GM12891 (cell line): ENCODE results near the gene LAPTM5.

Source experiments
- DNase-seq: peaks from one replicate; pipeline ENCODE4 v3.0.0; 2011; ENCODE audit warnings: low spot score; ENCODE audit not compliant: insufficient read length
- FAIRE-seq: peaks from 2 replicates; lab custom pipeline; 2011; peaks lifted over from hg19 to GRCh38; lab: Jason Lieb, UNC
- PAX5 ChIP-seq: IDR thresholded peaks from 2 replicates; pipeline ENCODE4 v1.6.1; 2011; ENCODE audit warnings: low read length, moderate library complexity, mild to moderate bottlenecking; ENCODE audit not compliant: insufficient read depth, severe bottlenecking
- POLR2A ChIP-seq: IDR thresholded peaks from 2 replicates; pipeline ENCODE4 v1.6.1; 2011; ENCODE audit warnings: low read depth, low read length, control low read depth
- POLR2AphosphoS5 ChIP-seq: IDR thresholded peaks from 2 replicates; pipeline ENCODE4 v1.6.1; 2011; ENCODE audit warnings: low read depth, low read length, control low read depth
- POU2F2 ChIP-seq: IDR thresholded peaks from 2 replicates; pipeline ENCODE4 v1.6.1; 2011; ENCODE audit warnings: low read depth, mild to moderate bottlenecking, control low read depth, low read length, moderate library complexity
- SPI1 ChIP-seq: IDR thresholded peaks from 2 replicates; pipeline ENCODE4 v1.6.1; 2011; ENCODE audit warnings: low read depth, low read length, control low read depth
- TAF1 ChIP-seq: IDR thresholded peaks from 2 replicates; pipeline ENCODE4 v1.6.1; 2011; ENCODE audit warnings: low read depth, low read length, control low read depth

The LAPTM5 gene

DNA sequence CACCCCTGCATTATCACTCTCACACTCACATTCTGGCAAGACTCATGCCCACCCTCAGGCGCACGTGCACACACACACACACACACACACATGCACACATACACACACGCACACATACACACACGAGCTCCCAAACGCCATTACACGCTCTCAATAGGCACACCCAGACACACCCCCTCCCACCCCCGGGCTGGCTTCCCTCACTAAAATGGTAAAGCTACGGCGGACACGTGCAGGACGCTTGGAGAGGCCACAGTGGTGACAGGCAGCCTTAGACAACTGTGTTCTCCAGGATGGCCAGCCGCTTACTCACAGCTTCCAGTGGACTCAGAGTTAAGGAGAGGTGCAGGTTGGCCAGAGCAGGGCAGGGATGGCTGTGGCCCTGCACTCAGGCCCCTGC lies 44.3 kb downstream of the LAPTM5 start:
- DNase-seq (no peak), FAIRE-seq (peak; percentile 58)
- TF ChIP-seq TAF1 (no peak), PAX5 (no peak), POLR2AphosphoS5 (no peak), SPI1 (no peak), POU2F2 (no peak), POLR2A (no peak)

DNA sequence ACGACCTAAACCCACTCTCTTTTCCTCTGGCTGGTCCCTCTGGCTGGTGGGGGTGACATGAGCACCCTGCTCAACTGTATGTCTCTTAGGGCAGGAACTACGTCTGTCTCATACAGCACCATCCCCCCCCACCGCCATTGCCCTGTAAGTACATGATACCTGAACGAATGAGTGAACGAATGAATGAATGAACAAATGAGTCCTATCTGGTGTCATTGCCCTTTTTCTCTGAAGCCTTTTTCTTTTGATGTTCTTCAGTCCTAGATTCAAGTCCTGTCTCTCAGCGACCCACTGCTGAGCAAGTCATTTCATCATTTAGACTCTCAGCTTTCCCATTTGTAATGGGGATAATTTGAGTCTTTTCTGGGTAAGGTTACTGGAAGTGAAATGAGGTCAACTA lies 45.0 kb downstream of the LAPTM5 start:
- DNase-seq (no peak), FAIRE-seq (no peak)
- TF ChIP-seq POLR2A: no peak
- TF ChIP-seq PAX5: no peak
- TF ChIP-seq SPI1: no peak
- no peak for TF ChIP-seq TAF1
- no peak for TF ChIP-seq POU2F2
- no peak for TF ChIP-seq POLR2AphosphoS5

DNA sequence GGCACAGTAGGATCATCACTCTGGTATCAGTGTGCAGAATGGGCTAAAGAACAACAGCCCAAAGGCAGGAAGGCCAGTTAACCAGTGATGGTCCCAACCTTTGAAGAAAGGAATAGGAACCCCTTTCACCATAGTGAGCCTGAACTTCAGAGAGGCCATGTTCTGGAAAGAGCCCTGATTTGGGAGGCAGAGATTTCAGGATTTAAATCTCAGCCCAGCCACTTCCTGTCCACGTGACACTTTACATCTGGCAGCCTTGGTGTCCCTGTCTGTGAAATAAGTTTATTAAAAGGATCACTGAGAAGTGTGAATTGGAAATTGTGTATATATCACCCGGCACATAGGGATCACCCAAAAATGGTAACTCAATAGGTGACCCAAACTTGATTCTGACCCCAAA lies 47.2 kb downstream of the LAPTM5 start:
- no peak for DNase-seq
- no peak for FAIRE-seq
- TF ChIP-seq TAF1 (no peak), POU2F2 (no peak), POLR2A (no peak), PAX5 (no peak), POLR2AphosphoS5 (no peak)

DNA sequence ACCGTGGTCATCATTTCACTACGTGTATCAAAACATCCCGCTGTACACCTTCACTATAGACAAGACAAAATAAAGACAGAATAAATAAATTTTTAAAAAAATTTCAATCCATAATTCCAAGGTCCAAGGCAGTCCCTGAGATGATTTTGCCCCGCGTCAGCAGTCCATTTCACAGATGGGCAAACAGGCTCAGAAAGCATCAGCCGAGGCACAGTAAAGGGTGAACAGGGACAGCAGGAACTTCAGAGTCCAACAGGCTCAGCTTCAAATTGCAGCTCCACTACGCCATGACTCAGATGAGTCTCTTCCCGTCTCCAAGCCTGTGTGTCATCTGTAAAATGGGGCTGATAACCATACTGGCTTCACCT lies 49.2 kb downstream of the LAPTM5 start:
- no peak for TF ChIP-seq TAF1
- TF ChIP-seq POLR2A: no peak
- no peak for TF ChIP-seq POLR2AphosphoS5
- no peak for TF ChIP-seq PAX5
- TF ChIP-seq SPI1: no peak
- no peak for TF ChIP-seq POU2F2
- DNase-seq: no peak
- peak; percentile 56 for FAIRE-seq

DNA sequence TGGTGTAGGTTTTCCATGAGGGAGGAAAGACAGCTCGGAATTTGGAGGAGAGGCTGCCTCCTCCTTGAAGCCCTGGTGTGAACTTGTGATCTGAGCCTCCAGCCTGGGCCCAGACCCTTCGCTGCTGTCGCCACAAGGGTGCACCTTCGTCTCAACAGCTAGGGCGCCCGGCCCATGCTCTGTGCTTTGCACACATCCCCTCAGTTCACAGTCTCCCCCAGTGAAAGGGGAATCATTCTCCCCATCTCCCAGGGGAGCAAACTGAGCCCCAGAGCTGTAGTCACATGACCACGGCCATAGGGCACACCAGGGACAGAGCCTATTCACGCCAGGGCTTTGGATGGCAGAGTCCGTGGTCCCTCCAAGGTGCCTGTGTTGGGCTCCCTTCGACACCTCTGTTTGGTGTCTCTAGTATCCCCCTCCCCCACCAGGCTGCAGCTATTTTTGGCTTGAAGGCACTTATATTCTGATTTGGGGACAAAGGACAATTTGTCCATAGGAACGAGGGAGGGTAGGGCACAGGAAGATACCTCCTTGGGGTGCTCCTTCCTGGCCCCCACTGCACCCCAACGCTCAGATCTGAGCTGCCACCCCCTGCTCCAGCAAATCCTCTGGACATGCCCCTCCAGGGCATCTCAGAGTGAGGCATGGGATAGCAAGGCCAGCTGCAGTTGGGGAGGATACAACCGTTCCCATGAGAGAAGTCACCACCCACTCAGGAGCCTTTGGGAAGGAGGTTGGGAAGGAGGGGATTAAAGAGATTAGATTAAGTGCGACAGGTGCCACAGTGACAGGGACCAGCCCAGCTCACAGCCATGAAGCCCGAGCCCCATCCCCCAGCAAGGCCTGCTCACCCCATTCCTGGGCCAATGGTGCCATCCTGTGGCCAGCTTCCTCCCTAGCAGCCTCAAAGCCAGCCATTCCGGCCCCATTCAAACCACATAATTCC lies 49.9 kb downstream of the LAPTM5 start:
- FAIRE-seq: peak; percentile 84
- TF ChIP-seq POLR2AphosphoS5 (no peak), POLR2A (no peak), PAX5 (no peak), POU2F2 (peak; percentile 61; the same call in 1 of the 2 replicates)
- peak; percentile 86 for DNase-seq

DNA sequence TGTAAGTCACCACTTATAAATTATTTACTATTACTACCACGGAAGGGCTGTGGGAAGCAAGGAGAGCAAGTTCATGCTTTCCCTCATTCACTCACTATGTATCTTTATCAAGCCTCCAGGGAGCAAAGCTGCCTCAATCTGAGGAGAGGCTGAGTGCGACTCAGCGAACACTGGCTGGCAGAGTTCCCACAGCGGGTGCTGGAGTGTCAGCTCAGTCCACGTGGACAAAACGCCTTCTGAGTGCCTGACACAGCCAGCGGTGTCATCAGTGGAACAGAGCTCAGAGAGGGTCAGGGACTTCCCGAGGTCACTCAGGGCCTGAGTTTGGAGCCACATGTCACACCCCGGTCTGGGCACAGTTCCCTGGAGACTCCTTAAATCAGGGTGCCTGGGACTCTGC lies 51.0 kb downstream of the LAPTM5 start:
- FAIRE-seq (no peak), DNase-seq (no peak)
- TF ChIP-seq POLR2AphosphoS5 (no peak), TAF1 (no peak), POU2F2 (no peak), SPI1 (no peak), PAX5 (no peak), POLR2A (no peak)

DNA sequence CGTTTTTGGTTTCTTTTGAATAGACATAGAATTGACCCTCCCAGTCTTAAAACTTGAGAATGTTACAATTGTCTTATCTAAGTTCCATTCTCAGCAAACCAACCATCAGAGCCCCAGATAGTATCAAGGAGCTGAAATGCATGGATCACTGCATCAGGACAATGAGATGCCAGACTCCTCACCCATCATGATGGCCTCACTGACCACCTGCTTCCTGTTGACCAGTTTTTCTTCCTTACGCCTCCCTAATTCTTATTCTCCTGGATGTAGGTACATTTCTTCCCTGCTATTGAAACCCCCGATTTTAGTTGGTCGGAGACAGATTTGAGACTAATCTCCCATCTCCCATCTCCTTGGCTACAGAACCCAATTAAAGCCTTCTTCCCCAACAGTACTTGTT lies 51.9 kb downstream of the LAPTM5 start:
- no peak for TF ChIP-seq POLR2A
- TF ChIP-seq POLR2AphosphoS5: no peak
- TF ChIP-seq SPI1: no peak
- TF ChIP-seq PAX5: no peak
- TF ChIP-seq TAF1: no peak
- TF ChIP-seq POU2F2: no peak
- FAIRE-seq: no peak
- no peak for DNase-seq

DNA sequence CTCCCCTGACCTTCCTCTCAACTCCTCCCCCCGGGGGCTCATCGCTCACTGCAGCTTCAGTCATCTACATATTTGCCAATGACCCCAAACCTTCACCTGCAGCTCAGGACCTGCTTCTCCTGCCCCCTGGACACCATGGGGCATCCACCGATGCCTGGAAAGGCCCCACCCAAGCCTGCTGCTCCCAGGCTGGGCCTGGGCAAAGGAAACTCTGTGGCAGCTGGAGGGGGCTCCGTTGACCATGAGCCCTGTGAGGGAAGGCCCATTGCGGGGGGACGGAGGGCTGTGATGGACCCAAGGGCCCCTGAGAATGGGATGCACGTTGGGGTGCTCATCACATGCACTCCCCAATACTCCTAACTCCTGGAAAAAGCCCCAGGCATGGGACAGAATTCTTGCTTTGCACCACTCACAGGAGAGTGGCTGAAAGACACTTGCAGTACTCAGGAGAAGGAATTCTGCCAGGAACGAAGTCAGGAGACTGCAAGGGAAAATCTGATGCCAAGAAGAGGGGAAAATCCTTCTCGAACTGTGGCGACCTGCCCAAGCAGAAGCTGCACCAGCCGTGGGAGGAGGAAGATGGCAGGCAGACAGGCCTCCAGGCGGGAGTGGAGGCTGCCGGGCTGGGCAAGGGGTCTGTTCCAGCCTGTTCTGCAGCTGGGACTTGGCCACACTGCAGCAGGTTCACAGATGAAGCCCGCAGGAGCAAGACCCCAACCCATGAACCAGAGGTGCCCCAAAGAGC lies 52.6 kb downstream of the LAPTM5 start:
- no peak for TF ChIP-seq POU2F2
- TF ChIP-seq POLR2AphosphoS5: no peak
- no peak for TF ChIP-seq POLR2A
- no peak for TF ChIP-seq TAF1
- no peak for TF ChIP-seq PAX5
- no peak for TF ChIP-seq SPI1
- DNase-seq: no peak
- FAIRE-seq: no peak

DNA sequence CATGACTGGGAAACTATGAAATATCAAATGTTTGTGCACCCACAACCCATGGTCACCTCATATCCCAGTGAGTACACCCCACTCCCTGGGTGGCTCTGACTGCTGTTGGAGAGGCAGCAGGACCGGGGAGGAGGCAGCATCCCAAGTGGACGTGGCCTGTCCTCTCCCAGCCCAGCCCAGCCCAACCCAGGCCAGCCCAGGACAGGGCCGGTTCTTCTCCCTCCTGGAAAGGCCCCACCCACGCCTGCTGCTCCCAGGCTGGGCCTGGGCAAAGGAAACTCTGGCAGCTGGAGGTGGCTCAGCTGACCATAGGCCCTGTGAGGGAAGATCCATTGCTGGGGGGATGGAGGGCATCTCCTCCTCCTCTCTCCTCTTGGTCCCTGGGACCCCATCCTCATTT lies 53.3 kb downstream of the LAPTM5 start:
- FAIRE-seq: no peak
- no peak for DNase-seq

More for the DNA sequence above, 53.3 kb downstream of the LAPTM5 start:
- no peak for TF ChIP-seq SPI1
- TF ChIP-seq PAX5: no peak
- no peak for TF ChIP-seq POLR2AphosphoS5
- TF ChIP-seq POU2F2: no peak
- TF ChIP-seq POLR2A: no peak
- TF ChIP-seq TAF1: no peak
